Osteocyte (in vitro differentiated cells): ENCODE data around the gene WDR5B. TPM values are rescaled to one million over a fixed set of nuclear protein-coding genes. Genes with fewer than 3 reads are reported as not detected.

Source experiments
- DNase-seq: peaks from one replicate; pipeline ENCODE4 v3.0.0; 2021; ENCODE audit warnings: mixed read lengths; ENCODE audit not compliant: unreplicated experiment; ENCODE audit errors: extremely low spot score
- H3K27ac Mint-ChIP-seq: one replicate; pipeline ENCODE4 v1.8.0; 2021; ENCODE audit warnings: mild to moderate bottlenecking, mixed read lengths; ENCODE audit not compliant: unreplicated experiment
- H3K27me3 Mint-ChIP-seq: one replicate; pipeline ENCODE4 v1.8.0; 2021; ENCODE audit warnings: mixed read lengths; ENCODE audit not compliant: unreplicated experiment
- H3K36me3 Mint-ChIP-seq: one replicate; pipeline ENCODE4 v1.8.0; 2021; ENCODE audit warnings: mixed read lengths; ENCODE audit not compliant: unreplicated experiment
- H3K4me1 Mint-ChIP-seq: one replicate; pipeline ENCODE4 v1.8.0; 2021; ENCODE audit warnings: mixed read lengths; ENCODE audit not compliant: unreplicated experiment
- H3K4me3 Mint-ChIP-seq: one replicate; pipeline ENCODE4 v1.8.0; 2021; ENCODE audit warnings: mild to moderate bottlenecking, moderate library complexity, mixed read lengths; ENCODE audit not compliant: unreplicated experiment
- H3K9me3 Mint-ChIP-seq: one replicate; pipeline ENCODE4 v1.8.0; 2021; ENCODE audit warnings: mixed read lengths; ENCODE audit not compliant: unreplicated experiment
- CTCF ChIP-seq: fragments of 200-600 bp; sonication (generic); IDR thresholded peaks from 2 replicates; pipeline ENCODE4 v1.5.0; 2021; ENCODE audit warnings: antibody characterized with exemption, mild to moderate bottlenecking, moderate library complexity
- total RNA-seq: library from RNA; stranded (reverse); gene quantifications from 2 replicates; pipeline ENCODE4 v1.2.1, GENCODE V29; 2021

The WDR5B gene
- total RNA-seq, 1 donor from 2014 or later = 6.5 TPM

DNA sequence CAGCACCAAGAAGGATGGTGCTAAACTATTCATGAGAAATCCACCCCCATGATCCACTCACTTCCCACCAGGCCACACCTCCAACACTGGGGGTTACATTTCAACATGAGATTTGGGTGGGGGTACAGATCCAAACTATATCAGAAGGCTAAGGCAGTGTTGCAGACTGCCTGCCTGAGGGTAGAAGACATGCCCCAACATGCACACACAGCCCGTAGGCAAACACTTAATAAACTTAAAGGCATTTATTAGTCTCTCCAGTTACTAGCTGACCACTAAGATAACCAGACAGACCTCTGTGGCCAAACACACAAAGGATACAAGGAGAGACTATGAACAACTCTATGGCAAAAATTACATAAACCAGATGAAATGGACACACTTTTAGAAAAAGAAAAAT lies 21.7 kb downstream of the WDR5B start:
- Mint-ChIP-seq H3K4me3 (no peak overlapping the region), H3K9me3 (no peaks in the 10 kb centered on the region)

DNA sequence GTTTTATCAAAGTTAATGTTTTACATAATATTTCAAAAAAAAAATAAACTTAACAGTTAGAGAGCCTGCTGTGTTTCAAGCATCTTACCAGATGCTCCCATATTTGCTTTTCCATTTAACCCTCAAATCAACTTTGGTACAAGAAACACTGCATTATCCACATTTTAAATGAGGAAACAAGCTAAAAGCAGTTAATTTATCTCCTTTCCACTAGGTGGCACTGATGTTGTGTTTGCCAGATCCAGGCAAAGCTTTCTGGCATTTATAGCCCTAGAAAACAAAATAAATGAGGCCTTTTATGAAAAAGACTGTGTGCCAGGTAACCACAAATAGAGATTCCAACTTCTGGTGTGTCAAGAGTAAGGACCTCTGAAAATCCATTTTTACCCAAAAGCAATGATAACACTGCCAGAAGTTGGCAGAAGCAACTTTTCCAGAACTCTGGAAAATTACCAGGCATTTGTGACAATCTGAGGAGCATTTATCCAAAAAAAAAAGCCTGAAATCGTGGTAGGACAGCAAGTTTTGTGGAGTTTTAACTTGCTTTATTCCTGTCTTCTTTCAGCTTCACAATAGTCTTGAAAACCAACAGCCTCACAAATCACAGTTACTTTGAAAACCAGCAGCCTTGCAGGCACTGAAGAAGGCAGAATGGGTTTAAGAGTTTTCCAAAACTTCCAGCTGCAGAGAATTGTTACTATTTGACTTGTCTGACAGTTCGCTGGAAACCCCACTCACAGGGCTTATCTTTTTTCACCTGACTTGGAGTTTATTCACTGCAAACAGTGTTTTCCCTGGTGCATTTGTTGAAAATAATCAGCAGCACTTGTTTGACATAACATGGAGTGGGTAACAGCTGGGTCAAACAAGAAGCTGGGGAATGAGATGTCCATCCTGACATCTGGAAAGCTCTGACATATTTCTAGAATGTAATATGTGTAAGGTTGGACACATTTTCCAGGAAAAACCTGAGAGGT lies 22.7 kb downstream of the WDR5B start:
- Mint-ChIP-seq H3K36me3 (peaks cover 10% of the 10 kb centered on the region), H3K4me1 (peaks cover 4% of the 10 kb centered on the region), H3K9me3 (no peaks in the 10 kb centered on the region), H3K4me3 (no peak overlapping the region), H3K27ac (no peak overlapping the region), H3K27me3 (no peaks in the 10 kb centered on the region)
- peak; percentile 76 for TF ChIP-seq CTCF
- DNase-seq = no peak

More for the DNA sequence above, 21.7 kb downstream of the WDR5B start:
- TF ChIP-seq CTCF = no peak
- no peaks in the 10 kb centered on the region for H3K27me3 Mint-ChIP-seq
- peaks cover 4% of the 10 kb centered on the region for H3K4me1 Mint-ChIP-seq
- peaks cover 10% of the 10 kb centered on the region for H3K36me3 Mint-ChIP-seq
- no peak for DNase-seq
- no peak overlapping the region for H3K27ac Mint-ChIP-seq

- Mint-ChIP-seq H3K9me3 (no peaks in the 10 kb centered on the region), H3K27me3 (no peaks in the 10 kb centered on the region), H3K4me1 (peaks cover 3% of the 10 kb centered on the region), H3K27ac (no peak overlapping the region), H3K36me3 (peaks cover 10% of the 10 kb centered on the region), H3K4me3 (no peak overlapping the region)
- no peak for TF ChIP-seq CTCF
- no peak for DNase-seq
These were observed 24.0 kb downstream of the WDR5B start for GRCh38 chr3:122391681-122392446.

- DNase-seq = no peak
- TF ChIP-seq CTCF = no peak
- H3K9me3 Mint-ChIP-seq = no peaks in the 10 kb centered on the region
- H3K4me1 Mint-ChIP-seq = peaks cover 3% of the 10 kb centered on the region
- peaks cover 10% of the 10 kb centered on the region for H3K36me3 Mint-ChIP-seq
- no peak overlapping the region for H3K4me3 Mint-ChIP-seq
- no peaks in the 10 kb centered on the region for H3K27me3 Mint-ChIP-seq
- H3K27ac Mint-ChIP-seq = no peak overlapping the region
These were observed 25.2 kb downstream of the WDR5B start for GRCh38 chr3:122390665-122391064.

DNA sequence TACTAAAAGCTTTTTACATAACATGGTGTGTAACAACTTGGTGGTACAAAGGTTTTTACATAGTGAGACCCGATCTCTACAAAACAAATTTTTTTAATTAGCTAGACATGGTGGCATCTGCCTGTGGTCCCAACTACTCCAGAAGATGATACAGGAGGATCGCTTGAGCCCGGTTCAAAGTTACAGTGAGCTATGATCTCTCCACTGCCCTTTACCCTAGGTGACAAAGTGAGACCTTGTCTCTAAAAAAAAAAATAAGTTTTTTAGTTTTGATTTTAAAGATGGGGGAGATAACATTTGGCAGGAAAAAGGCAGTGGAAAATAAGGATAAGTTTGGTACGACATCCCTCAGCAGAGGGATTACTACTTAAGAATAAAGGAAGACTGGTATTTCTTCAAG lies 26.0 kb downstream of the WDR5B start:
- Mint-ChIP-seq H3K4me3 (no peak overlapping the region), H3K36me3 (peaks cover 8% of the 10 kb centered on the region), H3K4me1 (peaks cover 3% of the 10 kb centered on the region), H3K9me3 (no peaks in the 10 kb centered on the region), H3K27me3 (no peaks in the 10 kb centered on the region), H3K27ac (no peak overlapping the region)
- no peak for TF ChIP-seq CTCF
- no peak for DNase-seq
